CD4-positive, alpha-beta T cell treated with Interleukin-17A for 4 hours (primary cell): ENCODE data around the gene TMEM182.
A peak's percentile ranks its signal among the peaks of the same experiment; 100 is the strongest.

Source experiments
- DNase-seq: peaks from one replicate; pipeline ENCODE4 v3.0.0-alpha.2; 2020; ENCODE audit warnings: mixed read lengths

TMEM182 gene

DNA sequence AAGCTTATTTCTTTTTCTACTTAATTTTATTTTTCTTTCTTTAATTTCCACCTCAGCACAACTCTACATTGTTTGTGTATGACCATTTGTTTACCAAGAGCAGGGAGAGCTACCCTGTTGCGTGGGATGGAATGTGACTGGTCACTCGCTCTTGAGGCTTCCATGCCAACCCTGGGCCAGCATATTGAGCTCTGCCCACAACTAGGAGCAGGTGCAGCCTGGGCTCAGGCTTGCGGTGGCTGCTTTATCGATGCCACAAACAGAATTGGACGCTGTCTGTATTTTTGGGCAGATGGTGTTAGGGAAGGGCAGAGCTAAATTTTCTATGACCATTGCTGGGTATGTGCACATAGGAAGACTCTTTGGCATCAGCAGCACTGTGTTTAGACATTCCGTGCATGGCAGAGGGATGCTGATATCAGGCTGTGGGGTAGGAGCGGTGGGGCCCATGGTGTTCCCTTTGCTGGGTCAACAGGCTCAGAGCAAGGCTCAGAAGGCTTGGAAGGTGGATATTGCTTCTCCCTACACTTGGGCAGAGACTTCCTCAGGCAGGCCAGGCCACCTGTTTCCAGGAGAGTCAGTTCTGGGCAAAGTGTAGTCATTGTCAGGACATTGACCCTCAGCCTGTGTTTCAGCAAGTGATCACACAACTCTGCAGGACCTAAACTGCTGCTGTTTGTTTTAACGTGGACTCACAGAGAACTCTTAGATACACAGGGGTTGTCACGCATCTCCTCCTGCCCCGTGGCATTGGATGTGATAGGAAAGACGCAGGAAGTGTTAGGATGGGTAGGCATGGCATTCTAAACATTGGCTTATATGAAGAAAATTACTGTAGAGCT is 40.2 kb downstream of the TMEM182 start:
- DNase-seq, result no peak

- no peak for DNase-seq
Measured at GRCh38 chr2:102803041-102803896, 41.4 kb downstream of the TMEM182 start.

GRCh38 chr2:102803897-102804217 is 42.0 kb downstream of the TMEM182 start:
- DNase-seq, result no peak

- DNase-seq, result peak; percentile 24
Measured at GRCh38 chr2:102806250-102806837, 44.5 kb downstream of the TMEM182 start.

DNA sequence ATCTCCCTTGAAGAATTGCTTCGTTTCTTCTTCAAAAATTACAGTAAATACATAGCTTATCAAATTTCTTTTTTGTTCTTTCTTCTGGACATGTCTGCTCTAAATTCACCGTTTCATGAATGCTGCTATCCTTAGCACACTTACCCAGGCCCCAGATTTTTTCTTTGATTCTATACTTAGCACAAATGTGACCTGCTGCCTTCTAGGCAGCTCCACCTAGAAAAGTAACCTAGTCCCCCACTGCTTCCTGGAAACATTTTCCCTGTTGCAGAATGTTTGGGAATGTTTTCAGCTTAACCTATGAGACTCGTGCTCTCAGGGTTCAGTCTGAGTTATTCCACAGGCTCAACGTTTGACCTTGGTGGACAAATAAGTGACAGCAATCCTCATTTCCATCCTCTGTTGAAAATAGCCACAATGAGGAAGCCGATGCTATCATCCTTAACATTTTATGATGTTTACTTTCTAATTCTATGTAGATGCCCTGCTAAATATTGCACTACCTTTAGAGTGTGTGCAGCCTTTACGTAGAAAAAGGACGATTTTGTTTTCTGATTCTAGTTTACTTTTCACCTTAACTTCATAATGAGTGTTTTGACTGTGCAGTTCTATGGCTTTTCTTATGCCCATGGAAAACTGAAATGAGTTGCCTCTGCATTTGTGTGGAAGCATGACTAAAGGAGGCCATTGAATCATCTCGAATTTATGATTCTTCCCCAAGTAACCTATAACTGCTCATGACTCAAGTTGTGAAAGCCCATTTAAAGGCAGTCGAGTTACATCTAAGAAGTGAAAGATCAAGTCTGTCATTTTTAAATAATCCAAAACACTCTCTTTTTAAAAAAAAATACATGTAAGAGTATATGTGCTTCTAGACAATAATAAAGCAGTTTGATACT is 47.7 kb downstream of the TMEM182 start:
- DNase-seq, result no peak

- no peak for DNase-seq
Measured at GRCh38 chr2:102815285-102815684, 53.5 kb downstream of the TMEM182 start.

- DNase-seq, result no peak
Measured at GRCh38 chr2:102826904-102827303, 65.1 kb downstream of the TMEM182 start.

GRCh38 chr2:102832789-102833188 is 71.0 kb downstream of the TMEM182 start:
- DNase-seq, result no peak

DNA sequence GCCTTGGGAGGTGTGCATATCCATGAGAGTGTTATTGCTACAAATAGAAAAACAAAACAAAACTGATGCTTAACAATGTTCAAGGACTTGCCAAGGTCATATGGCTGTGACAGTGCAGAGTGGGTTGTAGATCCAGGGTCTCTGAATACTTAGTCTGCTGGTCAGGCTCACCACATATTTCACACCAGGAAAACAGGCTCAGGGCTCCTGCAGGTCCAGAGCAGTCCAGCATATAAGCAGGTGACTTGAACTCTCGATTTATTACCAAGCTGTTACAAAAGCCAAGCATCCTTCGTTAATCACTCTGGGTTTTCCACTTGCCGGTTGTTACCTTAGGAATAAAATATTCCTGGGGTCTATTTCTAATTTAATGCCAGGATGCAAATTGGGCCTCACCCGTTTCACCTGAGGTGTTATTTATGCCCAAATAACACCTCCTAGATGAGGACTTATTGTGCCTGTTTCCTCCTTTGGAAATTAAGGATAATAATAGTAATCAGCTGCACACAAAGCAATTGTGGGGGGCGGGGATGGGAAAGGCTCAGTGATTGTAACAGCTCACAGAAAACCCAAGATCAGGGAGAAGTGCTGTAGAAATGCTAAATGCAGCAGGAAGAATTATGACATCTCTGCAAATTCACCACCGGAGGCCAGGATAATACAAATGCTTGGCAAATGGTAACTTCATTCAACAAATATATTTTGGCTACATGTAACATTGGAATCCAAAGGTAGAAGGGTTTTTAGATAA is 72.9 kb downstream of the TMEM182 start:
- DNase-seq, result no peak

GRCh38 chr2:102837626-102838198 is 75.9 kb downstream of the TMEM182 start:
- no peak for DNase-seq

DNA sequence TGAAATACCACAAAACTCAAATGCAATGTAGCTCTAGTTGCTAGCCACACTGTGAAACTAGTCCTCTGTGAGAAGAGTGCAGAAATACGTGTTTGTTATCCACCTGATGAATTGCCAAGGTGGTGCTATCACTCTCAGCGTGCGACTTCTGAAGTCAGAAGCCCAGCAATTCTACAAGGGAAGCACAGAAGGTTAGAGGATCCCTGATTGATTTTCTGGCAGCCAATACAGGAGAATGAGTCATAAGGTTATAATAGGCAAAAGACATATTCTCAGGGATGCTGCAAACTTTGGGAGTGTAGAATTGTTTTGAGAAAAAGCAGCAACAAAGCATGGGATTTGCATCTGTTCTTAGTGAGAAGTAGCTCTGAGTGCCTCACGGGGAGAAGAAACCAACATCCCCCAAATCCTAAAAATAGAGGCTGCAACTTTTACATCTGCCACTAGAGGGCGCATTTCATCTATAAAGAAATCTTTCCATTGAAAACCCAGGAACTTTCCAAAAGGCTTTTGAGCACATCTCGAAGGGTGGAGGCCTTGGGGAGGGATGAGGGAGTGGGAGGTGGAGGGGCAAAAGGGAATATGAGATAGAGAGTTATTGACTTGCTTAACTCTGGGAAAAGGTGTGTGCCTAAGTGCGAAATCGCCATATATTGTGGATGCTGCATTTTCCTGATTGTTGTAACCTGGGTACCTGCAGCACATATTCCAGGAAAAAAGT is 78.0 kb downstream of the TMEM182 start:
- peak; percentile 28 for DNase-seq

DNA sequence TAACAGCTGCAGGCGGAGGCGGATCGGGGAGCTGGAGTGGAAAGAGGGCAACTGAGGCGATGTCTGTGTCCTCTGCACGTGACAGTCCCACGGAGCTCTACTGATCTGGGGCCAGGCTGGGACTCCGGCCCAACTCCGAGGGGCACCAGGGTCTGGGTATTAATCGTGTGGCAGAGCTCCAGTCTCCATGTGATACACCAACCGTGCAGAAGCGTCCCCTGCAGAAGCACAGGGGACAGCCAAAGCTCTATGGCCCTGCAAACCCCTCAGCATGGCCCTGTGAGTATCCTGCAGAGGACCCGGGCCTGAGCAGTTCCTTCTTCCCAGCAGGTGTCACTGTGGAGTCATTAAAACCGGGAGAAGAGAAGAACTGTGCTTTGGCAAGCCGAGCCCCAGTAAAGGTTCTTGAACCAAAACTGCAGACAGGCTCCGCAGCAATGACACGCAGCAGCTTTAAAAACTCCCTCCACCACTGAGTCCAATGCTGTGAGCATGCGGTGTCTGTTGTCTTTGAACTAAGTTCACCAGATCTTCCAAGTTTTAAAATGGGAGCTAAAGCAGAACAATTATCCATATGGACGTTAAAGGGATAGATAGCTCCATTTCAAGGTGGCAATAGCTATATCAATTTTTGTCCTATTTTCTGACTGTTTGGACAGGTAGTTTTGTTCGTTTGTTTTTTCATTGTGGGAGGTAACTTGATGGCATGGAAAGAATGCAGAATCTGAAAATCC is 79.4 kb downstream of the TMEM182 start:
- DNase-seq, result no peak

DNA sequence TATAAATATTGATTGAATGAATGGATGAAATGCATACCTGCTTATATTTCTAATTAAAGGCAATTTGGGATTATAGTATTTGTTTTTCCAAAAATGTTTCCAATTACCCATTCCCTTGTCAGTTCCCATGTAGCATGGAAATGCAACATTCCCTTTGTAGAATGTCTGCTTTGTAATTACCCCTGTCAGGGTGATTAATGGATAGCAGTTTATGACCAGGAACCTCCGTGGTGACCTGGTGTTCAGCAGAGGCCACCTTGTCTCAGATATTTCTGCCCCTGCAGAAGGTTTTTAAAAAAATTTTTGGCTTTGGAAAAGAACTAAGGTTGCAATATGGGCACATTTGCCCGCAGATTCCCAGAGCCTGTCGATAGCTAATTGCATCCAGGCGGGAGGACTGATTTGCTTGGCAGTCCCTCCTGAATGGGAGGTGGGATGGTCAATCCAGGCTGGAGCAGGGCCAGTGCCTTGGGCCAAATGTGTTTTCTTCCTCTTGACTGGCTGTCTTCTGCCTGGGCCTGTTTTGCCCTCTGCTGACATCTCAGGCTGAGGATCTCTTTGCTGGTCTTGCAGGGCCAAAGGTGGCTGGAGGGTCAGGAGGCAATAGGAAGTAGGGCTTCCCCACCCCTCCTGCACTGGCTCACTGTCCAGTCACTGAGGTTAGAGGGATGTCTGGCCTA is 82.1 kb downstream of the TMEM182 start:
- no peak for DNase-seq

- no peak for DNase-seq
Measured at GRCh38 chr2:102844911-102845310, 83.1 kb downstream of the TMEM182 start.

GRCh38 chr2:102848366-102848839 is 86.6 kb downstream of the TMEM182 start:
- peak; percentile 8 for DNase-seq

DNA sequence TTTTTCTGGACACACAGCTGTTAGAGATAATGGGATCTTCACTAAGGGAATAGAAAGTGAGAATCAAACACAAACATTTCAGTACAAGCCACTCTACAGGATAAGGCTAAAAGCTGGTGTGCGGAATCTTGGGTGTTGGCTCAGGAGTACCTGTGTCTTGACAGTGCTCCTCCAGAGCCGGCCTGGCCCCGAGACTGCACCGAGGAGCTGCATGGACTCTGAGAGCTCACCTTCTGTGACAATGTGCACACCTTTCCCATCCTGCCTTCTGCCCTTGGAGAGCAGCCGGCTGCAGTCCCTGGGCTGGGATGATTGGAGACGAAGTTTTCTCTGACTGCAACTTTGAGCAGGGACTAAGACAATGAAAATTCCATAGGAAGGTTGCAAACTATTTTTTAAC is 89.1 kb downstream of the TMEM182 start:
- DNase-seq, result no peak

- DNase-seq, result no peak
Measured at GRCh38 chr2:102852867-102853266, 91.0 kb downstream of the TMEM182 start.
